IPS DF 19.7 (cell line): Measurements from ENCODE around the gene ERCC1.

ENCODE experiments used
- DNase-seq: peaks from one replicate; pipeline ENCODE4 v3.0.0-alpha.2; 2013; ENCODE audit warnings: low read depth, low spot score

The ERCC1 gene

DNA sequence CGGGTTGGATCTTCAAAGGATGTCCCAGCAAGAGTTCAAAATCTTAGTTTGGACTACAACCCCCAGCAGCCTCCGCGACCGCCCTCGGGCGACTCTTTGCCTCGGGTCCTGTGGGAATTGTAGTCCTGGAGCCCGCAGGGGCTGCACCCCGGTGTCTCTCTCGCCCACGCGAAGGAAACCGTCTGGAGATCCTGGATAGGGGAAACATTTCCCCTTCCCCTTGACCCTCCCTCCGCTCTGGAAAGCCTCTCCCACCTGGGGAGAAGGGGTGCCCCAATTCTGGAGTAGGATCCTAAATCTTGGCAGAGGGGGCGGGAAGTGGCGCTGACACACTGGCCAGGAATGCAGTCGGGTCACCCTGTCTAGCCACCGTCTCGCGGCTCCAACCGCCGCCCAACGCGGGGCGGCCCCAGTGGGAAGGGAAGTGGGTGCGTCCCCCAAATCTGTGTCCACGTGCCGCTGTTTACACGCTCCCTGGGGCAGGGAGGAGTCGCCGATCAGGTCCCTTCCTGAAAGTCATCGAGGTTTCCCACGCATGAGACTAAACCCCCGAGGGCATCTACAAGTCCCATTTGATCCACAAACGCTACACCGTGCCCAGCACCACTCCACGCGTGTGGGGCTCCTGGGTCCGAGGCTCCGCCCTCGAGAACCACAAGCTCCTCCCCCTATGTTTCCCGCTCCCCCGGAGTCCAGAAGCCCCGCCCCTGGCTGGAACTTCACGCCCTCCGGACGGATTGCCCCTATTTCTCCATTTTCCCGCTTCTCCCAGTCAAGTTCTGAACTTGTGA is 18.1 kb downstream of the ERCC1 start:
- no peak for DNase-seq

- no peak for DNase-seq
These were observed 18.9 kb downstream of the ERCC1 start, which contains the start of gene PPP1R13L for GRCh38 chr19:45404557-45405434. Gene PPP1R13L (minus strand): TSS chr19:45405069. CDS start chr19:45398318, 6,751 bp downstream.

GRCh38 chr19:45403781-45404556 is 19.7 kb downstream of the ERCC1 start:
- no peak for DNase-seq

DNA sequence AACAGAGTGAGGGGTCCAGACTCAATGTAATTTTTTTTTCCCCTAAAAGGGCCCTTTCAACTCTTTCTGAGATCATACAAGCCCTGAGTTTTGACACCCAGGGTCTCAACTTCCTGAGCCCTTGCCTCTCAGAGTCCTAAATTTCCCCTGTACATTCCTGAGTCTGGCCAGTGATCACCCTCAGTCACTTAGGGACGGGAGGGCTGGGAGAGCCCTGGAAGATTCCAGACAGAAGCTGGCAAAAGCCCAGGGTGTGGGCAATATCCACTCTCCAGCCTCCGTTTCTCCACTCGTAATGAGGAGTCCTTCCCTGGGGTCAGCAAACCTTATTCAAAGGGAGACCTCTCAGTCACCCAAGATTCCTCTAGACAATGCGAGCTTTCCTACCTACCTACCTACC is 20.4 kb downstream of the ERCC1 start:
- no peak for DNase-seq

DNA sequence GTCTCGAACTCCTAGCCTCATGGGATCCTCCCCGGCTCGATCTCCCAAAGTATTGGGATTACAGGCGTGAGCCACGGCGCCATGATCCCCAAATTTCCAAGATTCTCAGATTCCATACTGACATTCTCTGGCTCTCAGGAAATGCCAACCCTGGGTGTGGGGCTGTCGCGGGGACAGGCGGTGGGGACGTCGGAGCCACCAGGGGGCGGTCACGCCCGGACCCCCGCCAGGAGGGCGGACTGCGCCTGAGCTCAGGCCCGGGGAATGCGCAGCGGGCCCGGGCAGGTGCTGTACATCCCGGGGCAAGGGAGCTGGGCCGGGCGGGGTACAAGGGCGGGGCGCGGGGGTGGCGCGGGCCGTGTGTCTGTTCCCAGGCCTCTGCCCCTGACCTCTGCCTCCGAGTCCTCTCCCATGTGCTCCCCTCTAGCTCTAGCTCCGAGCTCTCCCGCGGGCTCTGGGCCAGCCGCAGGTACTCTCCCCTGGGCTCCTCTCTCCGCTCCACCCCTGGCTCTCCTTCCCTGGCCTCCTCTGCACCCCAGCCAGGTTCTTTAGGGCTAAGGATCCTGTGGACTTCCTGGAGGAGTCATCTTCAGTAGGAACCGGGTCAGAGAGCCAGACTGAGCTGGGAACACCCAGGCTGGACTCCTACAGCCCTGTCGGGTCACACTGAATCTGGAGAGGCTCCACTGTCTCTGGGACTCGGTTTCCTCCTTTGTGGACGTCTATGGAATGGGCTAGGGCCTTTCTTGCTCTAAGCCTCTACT is 21.2 kb downstream of the ERCC1 start:
- DNase-seq, result no peak

DNA sequence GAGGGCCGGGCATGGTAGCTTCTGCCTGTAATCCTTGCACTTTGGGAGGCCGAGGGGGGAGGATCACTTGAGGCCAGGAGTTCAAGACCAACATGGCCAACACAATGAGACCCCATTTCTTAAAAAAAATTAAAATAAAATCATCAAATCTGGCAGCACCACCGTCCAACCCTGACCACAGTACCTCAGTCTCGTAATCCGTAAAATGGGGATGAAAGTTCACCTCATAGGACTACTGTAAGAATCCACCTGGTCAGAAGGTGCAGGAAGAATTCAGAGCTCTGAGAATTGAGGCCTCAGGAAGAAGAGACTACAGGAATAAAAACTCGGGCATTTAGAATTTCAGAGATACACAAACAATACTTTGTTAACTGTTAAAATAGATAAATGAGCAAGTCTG is 21.9 kb downstream of the ERCC1 start:
- DNase-seq, result no peak

- no peak for DNase-seq
These were observed 23.5 kb downstream of the ERCC1 start for GRCh38 chr19:45400192-45400591.

DNA sequence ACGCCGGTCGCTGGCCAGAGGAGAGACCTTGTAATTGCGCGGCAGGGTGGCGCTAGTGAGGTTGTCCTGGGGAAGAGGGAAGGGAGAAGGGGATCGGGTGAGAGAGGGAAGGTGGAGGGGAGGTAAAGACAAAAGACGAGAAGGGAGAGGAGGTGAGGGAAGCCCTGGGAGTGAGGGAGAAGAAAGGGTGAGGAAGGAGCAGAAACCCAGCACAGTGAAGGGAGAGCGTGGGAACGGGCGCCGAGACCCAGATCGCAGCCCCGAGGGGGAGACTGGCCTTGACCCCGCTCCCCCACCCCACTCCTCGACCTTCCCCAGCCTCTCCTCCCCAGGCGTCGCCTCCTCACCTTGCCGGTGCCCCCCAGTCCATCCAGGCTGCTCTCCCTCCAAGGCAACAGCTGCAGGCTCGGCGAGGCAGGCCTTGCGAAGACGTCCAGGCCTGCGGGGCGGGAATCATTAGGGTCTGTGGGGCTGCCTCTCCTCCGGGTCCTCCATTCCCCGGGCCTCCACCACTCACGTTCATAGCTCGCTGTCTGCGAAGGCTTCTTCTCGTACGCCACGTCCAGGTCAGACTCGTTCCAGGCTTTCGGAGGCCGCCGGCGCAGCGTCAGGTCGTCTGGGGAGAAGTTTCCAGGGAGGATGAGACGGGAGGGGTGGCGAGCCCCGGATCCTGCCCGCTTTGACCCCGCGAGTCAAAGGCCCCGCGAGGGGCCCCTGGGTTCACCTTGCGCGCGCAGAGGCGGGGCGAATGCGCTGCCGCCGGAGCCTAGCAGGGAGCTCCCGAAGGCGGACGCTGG is 27.7 kb downstream of the ERCC1 start:
- DNase-seq, result no peak

- DNase-seq, result no peak
These were observed 31.6 kb downstream of the ERCC1 start for GRCh38 chr19:45391871-45392665.

GRCh38 chr19:45391346-45391745 is 32.4 kb downstream of the ERCC1 start:
- no peak for DNase-seq

- no peak for DNase-seq
These were observed 38.1 kb downstream of the ERCC1 start for GRCh38 chr19:45385392-45386221.

GRCh38 chr19:45382426-45382825 is 41.3 kb downstream of the ERCC1 start:
- DNase-seq, result no peak

DNA sequence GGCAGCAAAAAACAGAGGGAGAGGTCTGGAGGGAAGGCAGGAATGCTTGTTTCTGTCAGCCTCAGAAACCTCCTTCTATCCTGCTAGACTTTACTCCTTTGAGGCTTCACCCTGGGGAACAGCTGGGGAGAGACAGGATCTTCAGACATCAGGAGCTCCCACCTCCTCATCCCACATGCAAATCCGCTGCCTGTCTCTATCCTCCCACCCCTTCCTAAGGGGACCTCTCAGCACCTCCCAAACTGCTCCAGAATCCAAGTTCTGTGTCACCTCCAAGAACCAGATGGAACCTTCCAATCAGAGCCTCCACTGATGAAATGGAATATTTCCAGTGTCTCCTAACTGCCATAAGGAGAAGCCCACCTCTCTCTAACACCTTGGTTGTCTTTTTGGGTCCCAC is 43.6 kb downstream of the ERCC1 start:
- no peak for DNase-seq

- peak; percentile 92 for DNase-seq
These were observed 47.5 kb downstream of the ERCC1 start for GRCh38 chr19:45376045-45376724.

GRCh38 chr19:45370410-45371204 is 53.1 kb downstream of the ERCC1 start, which contains the start of gene ERCC2:
Gene ERCC2 (minus strand): TSS chr19:45370573. CDS start chr19:45370540, 33 bp downstream.
- peak; percentile 95 for DNase-seq

GRCh38 chr19:45368737-45369340 is 54.9 kb downstream of the ERCC1 start:
- DNase-seq, result no peak

GRCh38 chr19:45368127-45368526 is 55.6 kb downstream of the ERCC1 start:
- no peak for DNase-seq
